ENCODE results near the gene EFNA5.

DNA sequence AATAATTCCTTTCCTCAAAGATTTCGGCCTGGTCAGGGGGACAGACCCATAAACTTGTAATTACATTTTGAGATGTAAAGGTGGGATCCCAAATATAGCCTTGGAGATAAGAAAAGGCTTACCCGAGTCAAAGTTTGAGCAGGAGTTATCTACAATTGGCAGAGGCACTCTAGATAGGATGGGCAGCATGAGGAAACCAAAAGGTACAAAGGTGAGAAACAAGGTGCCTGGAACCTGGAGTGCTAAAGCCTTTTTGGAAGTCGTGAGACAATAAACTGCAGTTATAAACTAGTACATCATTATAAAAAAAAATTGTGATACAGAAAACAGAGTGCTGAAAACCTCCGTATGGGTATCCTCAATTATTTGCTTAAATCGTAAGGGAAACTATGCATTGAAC, 212.4 kb downstream of the EFNA5 start:
- TF ChIP-seq, protein P1, sequence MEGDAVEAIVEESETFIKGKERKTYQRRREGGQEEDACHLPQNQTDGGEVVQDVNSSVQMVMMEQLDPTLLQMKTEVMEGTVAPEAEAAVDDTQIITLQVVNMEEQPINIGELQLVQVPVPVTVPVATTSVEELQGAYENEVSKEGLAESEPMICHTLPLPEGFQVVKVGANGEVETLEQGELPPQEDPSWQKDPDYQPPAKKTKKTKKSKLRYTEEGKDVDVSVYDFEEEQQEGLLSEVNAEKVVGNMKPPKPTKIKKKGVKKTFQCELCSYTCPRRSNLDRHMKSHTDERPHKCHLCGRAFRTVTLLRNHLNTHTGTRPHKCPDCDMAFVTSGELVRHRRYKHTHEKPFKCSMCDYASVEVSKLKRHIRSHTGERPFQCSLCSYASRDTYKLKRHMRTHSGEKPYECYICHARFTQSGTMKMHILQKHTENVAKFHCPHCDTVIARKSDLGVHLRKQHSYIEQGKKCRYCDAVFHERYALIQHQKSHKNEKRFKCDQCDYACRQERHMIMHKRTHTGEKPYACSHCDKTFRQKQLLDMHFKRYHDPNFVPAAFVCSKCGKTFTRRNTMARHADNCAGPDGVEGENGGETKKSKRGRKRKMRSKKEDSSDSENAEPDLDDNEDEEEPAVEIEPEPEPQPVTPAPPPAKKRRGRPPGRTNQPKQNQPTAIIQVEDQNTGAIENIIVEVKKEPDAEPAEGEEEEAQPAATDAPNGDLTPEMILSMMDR (IDR thresholded peaks at IDR 0.05): no peak
- TF ChIP-seq POLR2A (IDR thresholded peaks at IDR 0.05) (no peak), POLR2AphosphoS5 (IDR thresholded peaks at IDR 0.05) (no peak)
